PC-3 (cell line): Measurements from ENCODE around the gene TBX15. TPM values are rescaled to one million over a fixed set of nuclear protein-coding genes. Genes with fewer than 3 reads are reported as not detected.

Source experiments
- ATAC-seq: fragments of 200-7000 bp; cut with Tn5 transposase; 2 replicates; pipeline ENCODE4 v1.9.1; 2020; ENCODE audit warnings: mild to moderate bottlenecking, moderate library complexity
- BruUV-seq: library from RNA; stranded (reverse); fragments of 400-500 nt; replicated peaks from 2 replicates; lab custom pipeline; 2021; lab: Mats Ljungman, UMichigan
- CTCF ChIA-PET: fragments of 300-600 bp; sonication (Branson Sonifier 250); formaldehyde crosslinking; loops from one replicate; lab custom pipeline; 2022; ENCODE audit warnings: antibody characterized with exemption; lab: Charles Lee
- POLR2A ChIA-PET: fragments of 300-600 bp; sonication (Branson Sonifier 250); formaldehyde crosslinking; loops from one replicate; lab custom pipeline; 2022; ENCODE audit warnings: antibody characterized with exemption; ENCODE audit not compliant: unreplicated experiment; lab: Charles Lee
- DNase-seq: peaks from one replicate; pipeline ENCODE4 v3.0.0-alpha.2; 2015
- H2AFZ ChIP-seq: fragments of 300-600 bp; sonication (generic); 2 replicates; pipeline ENCODE4 v1.6.0; 2016; ENCODE audit warnings: antibody characterized with exemption, low read length
- H3F3A ChIP-seq: fragments of 300-600 bp; sonication (generic); one replicate; pipeline ENCODE4 v1.6.0; 2017; ENCODE audit warnings: antibody characterized with exemption, low read length, control low read depth, mild to moderate bottlenecking; ENCODE audit not compliant: unreplicated experiment
- H3K27ac ChIP-seq: fragments of 300-600 bp; sonication (generic); 2 replicates; pipeline ENCODE4 v1.5.1; 2016; ENCODE audit warnings: mild to moderate bottlenecking, low read length
- H3K27me3 ChIP-seq: fragments of 300-600 bp; sonication (generic); 2 replicates; pipeline ENCODE4 v1.6.1; 2016; ENCODE audit warnings: low read length, mixed read lengths
- H3K36me3 ChIP-seq: fragments of 300-600 bp; sonication (generic); 2 replicates; pipeline ENCODE4 v1.6.1; 2016; ENCODE audit warnings: low read depth, mixed run types, low read length, mixed read lengths
- H3K4me1 ChIP-seq: fragments of 300-600 bp; sonication (generic); 2 replicates; pipeline ENCODE4 v1.5.1; 2016; ENCODE audit warnings: low read length; ENCODE audit not compliant: insufficient read depth
- H3K4me2 ChIP-seq: fragments of 300-600 bp; sonication (generic); 2 replicates; pipeline ENCODE4 v1.6.0; 2016; ENCODE audit warnings: low read length
- H3K4me3 ChIP-seq: fragments of 300-600 bp; sonication (generic); 2 replicates; pipeline ENCODE4 v1.5.1; 2016; ENCODE audit warnings: mild to moderate bottlenecking, low read length, mixed read lengths
- H3K79me2 ChIP-seq: fragments of 300-600 bp; sonication (generic); 2 replicates; pipeline ENCODE4 v1.6.1; 2017; ENCODE audit warnings: low read length, mixed read lengths
- H3K9ac ChIP-seq: fragments of 300-600 bp; sonication (generic); 2 replicates; pipeline ENCODE4 v1.6.0; 2016; ENCODE audit warnings: mild to moderate bottlenecking, low read length
- H3K9me2 ChIP-seq: fragments of 300-600 bp; sonication (generic); replicated peaks from 2 replicates; pipeline ENCODE4 v1.6.1; 2016; ENCODE audit warnings: mixed run types, low read length, mixed read lengths
- H3K9me3 ChIP-seq: fragments of 300-600 bp; sonication (generic); 2 replicates; pipeline ENCODE4 v1.6.1; 2016; ENCODE audit warnings: low read length, mixed read lengths
- H4K20me1 ChIP-seq: fragments of 300-600 bp; sonication (generic); 2 replicates; pipeline ENCODE4 v1.6.1; 2016; ENCODE audit warnings: low read length, mixed read lengths
- EZH2 ChIP-seq: fragments of 300-600 bp; sonication (generic); IDR thresholded peaks from one replicate; pipeline ENCODE4 v1.6.1; 2017; ENCODE audit warnings: antibody characterized with exemption, mild to moderate bottlenecking, low read length; ENCODE audit not compliant: unreplicated experiment
- EZH2phosphoT487 ChIP-seq: fragments of 300-600 bp; sonication (generic); IDR thresholded peaks from 2 replicates; pipeline ENCODE4 v1.6.1; 2018; ENCODE audit warnings: mild to moderate bottlenecking, antibody characterized with exemption, low read length, borderline replicate concordance
- intact Hi-C: fragments of 100-400 bp; cut with micrococcal nuclease; formaldehyde crosslinking; loops from 2 replicates; pipeline ENCODE4 v1.9.0; 2023
- total RNA-seq: library from RNA; depleted of rRNA; stranded (reverse); fragments of >200 nt; gene quantifications from 2 replicates; pipeline ENCODE4 v1.2.3, GENCODE V29; 2014
- TF ChIP-seq, protein P1 (sequence below): fragments of 300-600 bp; sonication (generic); conservative IDR thresholded peaks from 2 replicates; pipeline ENCODE4 v1.5.1; 2017; ENCODE audit warnings: antibody characterized with exemption, low read depth, mild to moderate bottlenecking, low read length

The TBX15 gene
- total RNA-seq, 1 experiment from 2014 or later = 0.58 TPM

DNA sequence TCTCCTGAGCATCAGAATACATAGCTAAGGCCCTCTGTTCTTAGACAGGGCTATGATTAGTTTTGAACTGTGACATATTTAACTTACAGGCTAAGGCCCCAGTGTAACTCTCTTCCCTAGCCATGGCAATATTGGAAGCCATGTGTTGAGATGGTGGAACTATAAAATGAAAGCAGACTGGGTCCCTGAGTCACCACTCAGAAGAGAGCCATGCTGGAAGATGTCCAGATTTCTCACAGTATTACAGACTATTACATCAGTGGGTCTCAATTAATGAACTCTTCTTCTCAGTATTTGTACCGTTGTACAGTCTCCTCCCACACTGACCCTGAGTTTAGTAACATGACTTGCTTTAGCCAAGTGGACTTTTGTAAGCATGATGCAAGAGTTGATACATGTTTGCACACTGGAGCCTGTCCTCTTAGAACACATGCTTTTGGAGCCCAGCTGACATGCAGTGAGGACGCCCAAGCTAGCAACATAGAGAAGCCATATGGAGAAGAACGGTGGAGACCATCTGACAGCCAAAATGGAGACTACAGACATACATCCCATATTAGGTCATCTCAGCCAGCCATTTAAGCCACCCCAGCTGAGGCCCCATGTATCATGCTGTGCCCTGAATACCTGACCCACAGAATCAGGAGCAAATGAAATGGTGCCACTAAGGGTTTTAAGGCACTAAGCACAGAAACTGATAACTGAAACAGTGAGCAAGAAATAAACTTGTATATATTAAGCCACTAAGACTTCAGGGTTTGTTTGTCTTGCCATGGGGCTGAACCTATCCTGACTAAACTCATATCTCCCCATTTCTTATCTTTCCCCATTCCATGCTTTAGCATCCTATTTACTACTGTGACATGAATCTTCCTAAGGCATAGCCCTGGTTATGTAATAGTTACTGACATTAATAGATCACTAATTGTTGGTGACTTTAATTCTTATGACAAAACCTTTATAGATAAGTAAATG, 24.4 kb downstream of the TBX15 start:
- H3K9me3 ChIP-seq = no peaks in the 10 kb centered on the region
- no peak overlapping the region for H3K27ac ChIP-seq
- peaks cover 29% of the 10 kb centered on the region for H3K4me1 ChIP-seq
- no peaks in the 10 kb centered on the region for H3K9me2 ChIP-seq
- no peak overlapping the region for H3K9ac ChIP-seq
- DNase-seq (peak; percentile 35), ATAC-seq (no peak)
- H3K4me3 ChIP-seq = no peak overlapping the region
- ChIA-PET POLR2A (no interaction called here), CTCF (no interaction called here)
- no peak overlapping the region for H3K4me2 ChIP-seq
- TF ChIP-seq, protein P1, sequence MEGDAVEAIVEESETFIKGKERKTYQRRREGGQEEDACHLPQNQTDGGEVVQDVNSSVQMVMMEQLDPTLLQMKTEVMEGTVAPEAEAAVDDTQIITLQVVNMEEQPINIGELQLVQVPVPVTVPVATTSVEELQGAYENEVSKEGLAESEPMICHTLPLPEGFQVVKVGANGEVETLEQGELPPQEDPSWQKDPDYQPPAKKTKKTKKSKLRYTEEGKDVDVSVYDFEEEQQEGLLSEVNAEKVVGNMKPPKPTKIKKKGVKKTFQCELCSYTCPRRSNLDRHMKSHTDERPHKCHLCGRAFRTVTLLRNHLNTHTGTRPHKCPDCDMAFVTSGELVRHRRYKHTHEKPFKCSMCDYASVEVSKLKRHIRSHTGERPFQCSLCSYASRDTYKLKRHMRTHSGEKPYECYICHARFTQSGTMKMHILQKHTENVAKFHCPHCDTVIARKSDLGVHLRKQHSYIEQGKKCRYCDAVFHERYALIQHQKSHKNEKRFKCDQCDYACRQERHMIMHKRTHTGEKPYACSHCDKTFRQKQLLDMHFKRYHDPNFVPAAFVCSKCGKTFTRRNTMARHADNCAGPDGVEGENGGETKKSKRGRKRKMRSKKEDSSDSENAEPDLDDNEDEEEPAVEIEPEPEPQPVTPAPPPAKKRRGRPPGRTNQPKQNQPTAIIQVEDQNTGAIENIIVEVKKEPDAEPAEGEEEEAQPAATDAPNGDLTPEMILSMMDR = no peak
- TF ChIP-seq EZH2phosphoT487 (no peak), EZH2 (no peak)
- no peaks in the 10 kb centered on the region for H3K27me3 ChIP-seq
- H3K79me2 ChIP-seq = no peaks in the 10 kb centered on the region
- H3F3A ChIP-seq = no peaks in the 10 kb centered on the region
- H3K36me3 ChIP-seq = no peaks in the 10 kb centered on the region
- no peaks in the 10 kb centered on the region for H4K20me1 ChIP-seq
- intact Hi-C loops = no loop called here
- H2AFZ ChIP-seq = no peak overlapping the region
- no TSS peak for BruUV-seq

DNA sequence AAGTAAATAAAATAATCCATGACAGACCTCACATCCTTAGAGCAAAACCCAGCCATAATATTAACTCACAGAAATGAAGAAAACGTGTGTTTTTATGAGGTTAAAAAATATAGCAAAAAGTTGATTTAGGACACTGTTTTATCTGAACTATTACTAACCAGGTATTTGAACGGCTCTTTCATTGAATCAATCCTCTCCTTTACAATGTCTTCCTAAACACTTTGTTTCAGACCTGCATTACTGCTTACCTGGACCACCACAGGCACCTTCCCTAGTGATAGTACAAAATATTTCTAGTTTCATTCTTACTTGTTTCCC, 25.0 kb downstream of the TBX15 start:
- DNase-seq = no peak
- H3K27ac ChIP-seq = no peak overlapping the region
- ChIA-PET POLR2A (no interaction called here), CTCF (no interaction called here)
- no peaks in the 10 kb centered on the region for H3K9me2 ChIP-seq
- peaks cover 29% of the 10 kb centered on the region for H3K4me1 ChIP-seq
- intact Hi-C loops = no loop called here
- BruUV-seq = no TSS peak
- no peaks in the 10 kb centered on the region for H3F3A ChIP-seq
- H2AFZ ChIP-seq = no peak overlapping the region
- ATAC-seq = no peak
- H3K9ac ChIP-seq = no peak overlapping the region
- no peaks in the 10 kb centered on the region for H3K79me2 ChIP-seq
- no peak overlapping the region for H3K4me2 ChIP-seq
- H3K9me3 ChIP-seq = no peaks in the 10 kb centered on the region
- TF ChIP-seq EZH2 (no peak), EZH2phosphoT487 (no peak)
- TF ChIP-seq, protein P1 = no peak
- H3K36me3 ChIP-seq = no peaks in the 10 kb centered on the region
- H3K4me3 ChIP-seq = no peak overlapping the region
- no peaks in the 10 kb centered on the region for H4K20me1 ChIP-seq
- H3K27me3 ChIP-seq = no peaks in the 10 kb centered on the region

GRCh38 chr1:118961156-118961555, 27.0 kb downstream of the TBX15 start:
- H4K20me1 ChIP-seq = no peaks in the 10 kb centered on the region
- H3K27ac ChIP-seq = peak overlapping the region; percentile 96
- no peaks in the 10 kb centered on the region for H3F3A ChIP-seq
- intact Hi-C loops = no loop called here
- POLR2A ChIA-PET = no interaction called here
- TF ChIP-seq, protein P1 = no peak
- TF ChIP-seq EZH2 = no peak
- TF ChIP-seq EZH2phosphoT487 = no peak
- no peaks in the 10 kb centered on the region for H3K9me3 ChIP-seq
- H3K9me2 ChIP-seq = no peaks in the 10 kb centered on the region
- peak overlapping the region; percentile 10; the same call in 1 of the 2 replicates for H3K9ac ChIP-seq
- H3K36me3 ChIP-seq = no peaks in the 10 kb centered on the region
- CTCF ChIA-PET = no interaction called here
- peak overlapping the region; percentile 75 for H3K4me2 ChIP-seq
- no peaks in the 10 kb centered on the region for H3K79me2 ChIP-seq
- DNase-seq (peak; percentile 62), ATAC-seq (peak; percentile 15; the same call in 1 of the 2 replicates)
- BruUV-seq = no TSS peak
- H2AFZ ChIP-seq = no peak overlapping the region
- no peak overlapping the region for H3K4me3 ChIP-seq
- peaks cover 29% of the 10 kb centered on the region for H3K4me1 ChIP-seq
- no peaks in the 10 kb centered on the region for H3K27me3 ChIP-seq
